Neural cell (in vitro differentiated cells): Measurements from ENCODE around the gene KCNQ5. TPM values are rescaled to one million over a fixed set of nuclear protein-coding genes. Genes with fewer than 3 reads are reported as not detected.

Source experiments
- H2AFZ ChIP-seq: fragments of 200-600, 300-800 bp; sonication (generic), shearing (Covaris generic); 2 replicates; pipeline ENCODE4 v1.6.0; 2014; ENCODE audit warnings: low read depth, mild to moderate bottlenecking, antibody characterized with exemption, low read length, moderate library complexity
- H3F3A ChIP-seq: fragments of 200-600 bp; shearing (Covaris generic); 2 replicates; pipeline ENCODE4 v1.6.1; 2016; ENCODE audit warnings: mild to moderate bottlenecking, moderate library complexity, mixed read lengths, antibody characterized with exemption, low read length; ENCODE audit not compliant: insufficient read depth, poor library complexity, severe bottlenecking
- H3K27ac ChIP-seq: fragments of 200-600, 300-800 bp; sonication (generic), shearing (Covaris generic); 2 replicates; pipeline ENCODE4 v1.5.1; 2014; ENCODE audit warnings: mild to moderate bottlenecking, low read length, moderate library complexity
- H3K27me3 ChIP-seq: fragments of 300-800, 200-600 bp; sonication (generic), shearing (Covaris generic); 2 replicates; pipeline ENCODE4 v1.6.0; 2014; ENCODE audit warnings: mild to moderate bottlenecking, low read depth, low read length, moderate library complexity; ENCODE audit not compliant: insufficient read depth
- H3K36me3 ChIP-seq: fragments of 300-800, 200-600 bp; sonication (generic), shearing (Covaris generic); 2 replicates; pipeline ENCODE4 v1.5.1; 2014; ENCODE audit warnings: mild to moderate bottlenecking, antibody characterized with exemption, low read length, moderate library complexity; ENCODE audit not compliant: insufficient read depth
- H3K4me2 ChIP-seq: fragments of 300-800, 200-600 bp; sonication (generic), shearing (Covaris generic); 2 replicates; pipeline ENCODE4 v1.6.0; 2014; ENCODE audit warnings: mild to moderate bottlenecking, low read length
- H3K4me3 ChIP-seq: fragments of 300-800, 200-600 bp; sonication (generic), shearing (Covaris generic); 2 replicates; pipeline ENCODE4 v1.5.1; 2014; ENCODE audit warnings: mild to moderate bottlenecking, low read length, moderate library complexity
- H3K79me2 ChIP-seq: fragments of 200-600 bp; shearing (Covaris generic); replicated peaks from 2 replicates; pipeline ENCODE4 v1.6.0; 2014; ENCODE audit warnings: mild to moderate bottlenecking, low read length, moderate library complexity; ENCODE audit not compliant: insufficient read depth
- H3K9ac ChIP-seq: fragments of 300-800, 200-600 bp; sonication (generic), shearing (Covaris generic); 2 replicates; pipeline ENCODE4 v1.6.1; 2016; ENCODE audit warnings: mild to moderate bottlenecking, low read length, mixed read lengths
- H3K9me2 ChIP-seq: fragments of 200-600 bp; shearing (Covaris generic); 2 replicates; pipeline ENCODE4 v1.6.1; 2016; ENCODE audit warnings: mild to moderate bottlenecking, low read length, mixed read lengths; ENCODE audit not compliant: insufficient read depth
- H3K9me3 ChIP-seq: fragments of 200-600, 300-800 bp; sonication (generic), shearing (Covaris generic); 2 replicates; pipeline ENCODE4 v1.6.1; 2016; ENCODE audit warnings: mild to moderate bottlenecking, mixed run types, low read length, moderate library complexity, mixed read lengths
- H4K20me1 ChIP-seq: fragments of 200-600 bp; shearing (Covaris generic); 2 replicates; pipeline ENCODE4 v1.6.1; 2016; ENCODE audit warnings: mild to moderate bottlenecking, mixed run types; ENCODE audit not compliant: insufficient read depth
- EP300 ChIP-seq: fragments of 450-650 bp; conservative IDR thresholded peaks from 2 replicates; pipeline ENCODE4 v1.6.1; 2014; ENCODE audit warnings: antibody characterized with exemption, mild to moderate bottlenecking, moderate library complexity; ENCODE audit not compliant: poor library complexity, severe bottlenecking
- EZH2 ChIP-seq: fragments of 200-600, 300-800 bp; shearing (Covaris generic), sonication (generic); IDR thresholded peaks from 2 replicates; pipeline ENCODE4 v1.6.1; 2014; ENCODE audit warnings: antibody characterized with exemption, low read length, borderline replicate concordance, mild to moderate bottlenecking; ENCODE audit not compliant: insufficient read depth, poor library complexity, severe bottlenecking
- MXI1 ChIP-seq: fragments of 450-650 bp; conservative IDR thresholded peaks from 2 replicates; pipeline ENCODE4 v1.6.1; 2014; ENCODE audit warnings: antibody characterized with exemption, mild to moderate bottlenecking; ENCODE audit not compliant: poor library complexity, severe bottlenecking
- POLR2AphosphoS5 ChIP-seq: IDR thresholded peaks from 2 replicates; pipeline ENCODE4 v1.6.1; 2012
- RAD21 ChIP-seq: fragments of 450-650 bp; conservative IDR thresholded peaks from 2 replicates; pipeline ENCODE4 v1.6.1; 2014; ENCODE audit warnings: antibody characterized with exemption, mild to moderate bottlenecking, moderate library complexity
- SMC3 ChIP-seq: fragments of 450-650 bp; conservative IDR thresholded peaks from 2 replicates; pipeline ENCODE4 v1.6.1; 2014; ENCODE audit warnings: antibody characterized with exemption, mild to moderate bottlenecking, moderate library complexity; ENCODE audit not compliant: poor library complexity
- TAF1 ChIP-seq: IDR thresholded peaks from 2 replicates; pipeline ENCODE4 v1.6.1; 2012; ENCODE audit warnings: low read depth
- polyA plus RNA-seq: library from polyadenylated mRNA; depleted of rRNA; stranded (reverse); fragments of >200 nt; gene quantifications from 2 replicates; pipeline ENCODE4 v1.2.3, GENCODE V29; 2014
- TF ChIP-seq, protein P1 (sequence below): IDR thresholded peaks from 2 replicates; pipeline ENCODE4 v1.6.1; 2012; ENCODE audit warnings: borderline replicate concordance
- TF ChIP-seq, protein P2 (sequence below): fragments of 450-650 bp; IDR thresholded peaks from 2 replicates; pipeline ENCODE4 v1.5.1; 2014; ENCODE audit warnings: antibody characterized with exemption, mild to moderate bottlenecking, moderate library complexity; ENCODE audit not compliant: poor library complexity, severe bottlenecking

The KCNQ5 gene
- polyA plus RNA-seq, 1 donor from 2014 or later: 0.30 TPM

DNA sequence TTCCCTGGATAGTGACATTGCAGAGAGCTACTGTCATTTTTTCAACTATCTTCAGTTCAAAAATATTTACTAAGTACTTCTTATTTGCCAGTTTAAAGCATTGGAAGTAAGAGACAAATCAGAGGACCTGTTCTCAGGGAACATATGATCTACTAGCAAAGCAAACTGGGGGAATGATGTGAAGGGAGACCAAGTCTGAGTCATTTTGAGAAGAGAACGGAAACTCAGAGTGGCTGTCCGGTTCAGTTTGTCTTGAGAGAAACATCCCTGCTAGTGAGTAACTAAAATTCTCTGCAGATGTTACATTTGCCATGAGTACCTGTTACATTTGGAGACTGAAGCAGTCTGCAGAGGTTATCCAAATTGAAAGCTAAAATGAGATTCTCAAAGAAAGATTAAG lies 118.3 kb downstream of the KCNQ5 start:
- Histone ChIP-seq H3K27me3 (no peaks in the 10 kb centered on the region), H3K4me2 (no peak overlapping the region), H4K20me1 (no peaks in the 10 kb centered on the region), H3K9ac (no peak overlapping the region), H3K79me2 (no peaks in the 10 kb centered on the region), H3K9me2 (no peaks in the 10 kb centered on the region), H3K27ac (no peak overlapping the region), H3K9me3 (no peaks in the 10 kb centered on the region), H3F3A (no peaks in the 10 kb centered on the region), H2AFZ (no peak overlapping the region), H3K4me3 (no peak overlapping the region), H3K36me3 (no peaks in the 10 kb centered on the region)
- no peak for TF ChIP-seq EZH2
- TF ChIP-seq, protein P1, sequence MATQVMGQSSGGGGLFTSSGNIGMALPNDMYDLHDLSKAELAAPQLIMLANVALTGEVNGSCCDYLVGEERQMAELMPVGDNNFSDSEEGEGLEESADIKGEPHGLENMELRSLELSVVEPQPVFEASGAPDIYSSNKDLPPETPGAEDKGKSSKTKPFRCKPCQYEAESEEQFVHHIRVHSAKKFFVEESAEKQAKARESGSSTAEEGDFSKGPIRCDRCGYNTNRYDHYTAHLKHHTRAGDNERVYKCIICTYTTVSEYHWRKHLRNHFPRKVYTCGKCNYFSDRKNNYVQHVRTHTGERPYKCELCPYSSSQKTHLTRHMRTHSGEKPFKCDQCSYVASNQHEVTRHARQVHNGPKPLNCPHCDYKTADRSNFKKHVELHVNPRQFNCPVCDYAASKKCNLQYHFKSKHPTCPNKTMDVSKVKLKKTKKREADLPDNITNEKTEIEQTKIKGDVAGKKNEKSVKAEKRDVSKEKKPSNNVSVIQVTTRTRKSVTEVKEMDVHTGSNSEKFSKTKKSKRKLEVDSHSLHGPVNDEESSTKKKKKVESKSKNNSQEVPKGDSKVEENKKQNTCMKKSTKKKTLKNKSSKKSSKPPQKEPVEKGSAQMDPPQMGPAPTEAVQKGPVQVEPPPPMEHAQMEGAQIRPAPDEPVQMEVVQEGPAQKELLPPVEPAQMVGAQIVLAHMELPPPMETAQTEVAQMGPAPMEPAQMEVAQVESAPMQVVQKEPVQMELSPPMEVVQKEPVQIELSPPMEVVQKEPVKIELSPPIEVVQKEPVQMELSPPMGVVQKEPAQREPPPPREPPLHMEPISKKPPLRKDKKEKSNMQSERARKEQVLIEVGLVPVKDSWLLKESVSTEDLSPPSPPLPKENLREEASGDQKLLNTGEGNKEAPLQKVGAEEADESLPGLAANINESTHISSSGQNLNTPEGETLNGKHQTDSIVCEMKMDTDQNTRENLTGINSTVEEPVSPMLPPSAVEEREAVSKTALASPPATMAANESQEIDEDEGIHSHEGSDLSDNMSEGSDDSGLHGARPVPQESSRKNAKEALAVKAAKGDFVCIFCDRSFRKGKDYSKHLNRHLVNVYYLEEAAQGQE: no peak
- no peak for TF ChIP-seq EP300
- no peak for TF ChIP-seq SMC3
- no peak for TF ChIP-seq POLR2AphosphoS5
- no peak for TF ChIP-seq RAD21
- TF ChIP-seq, protein P2, sequence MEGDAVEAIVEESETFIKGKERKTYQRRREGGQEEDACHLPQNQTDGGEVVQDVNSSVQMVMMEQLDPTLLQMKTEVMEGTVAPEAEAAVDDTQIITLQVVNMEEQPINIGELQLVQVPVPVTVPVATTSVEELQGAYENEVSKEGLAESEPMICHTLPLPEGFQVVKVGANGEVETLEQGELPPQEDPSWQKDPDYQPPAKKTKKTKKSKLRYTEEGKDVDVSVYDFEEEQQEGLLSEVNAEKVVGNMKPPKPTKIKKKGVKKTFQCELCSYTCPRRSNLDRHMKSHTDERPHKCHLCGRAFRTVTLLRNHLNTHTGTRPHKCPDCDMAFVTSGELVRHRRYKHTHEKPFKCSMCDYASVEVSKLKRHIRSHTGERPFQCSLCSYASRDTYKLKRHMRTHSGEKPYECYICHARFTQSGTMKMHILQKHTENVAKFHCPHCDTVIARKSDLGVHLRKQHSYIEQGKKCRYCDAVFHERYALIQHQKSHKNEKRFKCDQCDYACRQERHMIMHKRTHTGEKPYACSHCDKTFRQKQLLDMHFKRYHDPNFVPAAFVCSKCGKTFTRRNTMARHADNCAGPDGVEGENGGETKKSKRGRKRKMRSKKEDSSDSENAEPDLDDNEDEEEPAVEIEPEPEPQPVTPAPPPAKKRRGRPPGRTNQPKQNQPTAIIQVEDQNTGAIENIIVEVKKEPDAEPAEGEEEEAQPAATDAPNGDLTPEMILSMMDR: no peak
- no peak for TF ChIP-seq MXI1
- TF ChIP-seq TAF1: no peak

DNA sequence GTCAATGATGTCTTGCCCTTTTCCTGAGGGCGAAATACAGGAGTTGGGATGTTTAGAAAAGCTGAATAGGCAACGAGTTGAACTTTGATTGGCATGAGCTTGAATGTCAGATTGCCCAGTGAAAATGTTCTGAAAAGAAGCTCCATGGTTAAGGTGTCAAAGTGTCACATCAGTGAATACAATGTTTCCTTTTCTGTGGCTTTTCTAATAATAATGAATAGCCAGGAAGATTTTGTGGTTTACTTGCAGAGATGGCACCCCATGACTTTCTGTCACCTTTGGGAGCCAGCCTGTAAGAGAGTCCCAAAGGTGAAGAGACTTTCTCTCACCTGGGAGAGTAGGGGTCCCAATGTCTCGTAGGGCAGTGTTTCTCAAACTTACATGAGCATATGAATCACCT lies 119.2 kb downstream of the KCNQ5 start:
- H3K4me3 ChIP-seq: no peak overlapping the region
- no peaks in the 10 kb centered on the region for H3K9me3 ChIP-seq
- TF ChIP-seq, protein P2: no peak
- no peak for TF ChIP-seq EZH2
- no peak for TF ChIP-seq MXI1
- no peak for TF ChIP-seq RAD21
- TF ChIP-seq EP300: no peak
- no peak for TF ChIP-seq SMC3
- no peak for TF ChIP-seq POLR2AphosphoS5
- TF ChIP-seq, protein P1: no peak
- no peak for TF ChIP-seq TAF1
- no peaks in the 10 kb centered on the region for H3K36me3 ChIP-seq
- H3K27me3 ChIP-seq: no peaks in the 10 kb centered on the region
- no peaks in the 10 kb centered on the region for H3K79me2 ChIP-seq
- no peak overlapping the region for H2AFZ ChIP-seq
- no peak overlapping the region for H3K27ac ChIP-seq
- no peak overlapping the region for H3K9ac ChIP-seq
- H3F3A ChIP-seq: no peaks in the 10 kb centered on the region
- H3K9me2 ChIP-seq: no peaks in the 10 kb centered on the region
- no peaks in the 10 kb centered on the region for H4K20me1 ChIP-seq
- H3K4me2 ChIP-seq: no peak overlapping the region
